ENCODE data around the gene KLHL29. TPM values are rescaled to one million over a fixed set of nuclear protein-coding genes. Genes with fewer than 3 reads are reported as not detected.

Gene KLHL29
- total and polyA plus RNA-seq, 2 donors (not counting 3 experiments of a cell fraction or from before 2014, with no cell fraction given) = 4.6 to 12.7 TPM

DNA sequence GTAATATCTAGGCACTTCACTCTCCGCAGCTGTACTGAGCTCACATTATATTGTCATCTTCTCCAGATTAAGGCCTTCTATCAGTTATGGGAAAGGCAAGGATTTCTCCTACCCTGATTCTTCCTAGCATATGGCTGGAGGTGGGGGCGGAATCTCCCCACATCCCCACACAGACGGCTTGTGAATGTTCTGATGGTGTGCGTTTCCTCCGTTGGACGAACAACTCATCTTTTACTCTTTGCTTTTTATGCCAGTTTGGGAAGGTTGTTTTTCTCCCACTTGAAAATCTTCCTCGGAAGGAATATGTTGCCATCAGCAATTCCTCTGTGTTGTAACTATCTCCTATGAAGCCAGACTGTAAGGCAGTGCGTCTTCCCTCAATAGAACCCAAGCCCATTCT lies 24.3 kb downstream of the KLHL29 start:
- no peak for FAIRE-seq
- no peaks in the 10 kb centered on the region for H3K9me3 ChIP-seq (replicated peaks; ENCODE audit: control insufficient read depth, insufficient read depth, low read length)
- no peak overlapping the region for H3K4me3 ChIP-seq (replicated peaks in 1 of 3; ENCODE audit: insufficient read depth in 1 of 3, low read depth in 1 of 3, low read length in 3 of 3)
- no peaks in the 10 kb centered on the region for H4K20me1 ChIP-seq (replicated peaks; ENCODE audit: control insufficient read depth, extremely low read depth, insufficient read depth, low read length)
- no peaks in the 10 kb centered on the region for H3K27me3 ChIP-seq (ENCODE audit: control insufficient read depth in 2 of 2, insufficient read depth in 2 of 2, low read length in 2 of 2)
- intact Hi-C loops (cut with micrococcal nuclease) (no loop called here), dilution Hi-C loops (cut with MboI; ENCODE audit: extremely low pct_ligation_motif_present, low sequenced_read_pairs) (no loop called here)
- H3K9ac ChIP-seq (replicated peaks; ENCODE audit: extremely low read depth, insufficient read depth, low read length) = no peak overlapping the region
- H2AFZ ChIP-seq (ENCODE audit: low read depth, low read length) = no peak overlapping the region
- CTCF ChIA-PET = interaction anchor here (1.0 kb wide), 1 partner anchor 16 kb away, joined by 3 read pairs; no protein-coding TSS in a partner anchor
- H3K27ac ChIP-seq (ENCODE audit: insufficient read depth, low read depth, low read length) = no peak overlapping the region
- DNase-seq (ENCODE audit: low read depth, low spot score) = no peak
- H3K9me1 ChIP-seq (replicated peaks; ENCODE audit: control insufficient read depth, extremely low read depth, insufficient read depth, low read length) = no peaks in the 10 kb centered on the region
- H3K4me1 ChIP-seq (ENCODE audit: control insufficient read depth, extremely low read depth, insufficient read depth, low read length) = peaks cover 5% of the 10 kb centered on the region
- POLR2A ChIA-PET = no interaction called here
- TF ChIP-seq POLR2A (IDR thresholded peaks at IDR 0.05; ENCODE audit: low read depth, low read length) (no peak), JUN (IDR thresholded peaks at IDR 0.05; ENCODE audit: borderline replicate concordance, insufficient read depth, insufficient read length, low read depth) (no peak), FOS (IDR thresholded peaks at IDR 0.05; ENCODE audit: borderline replicate concordance, insufficient read depth, low read length) (no peak), GATA2 (IDR thresholded peaks at IDR 0.05; ENCODE audit: insufficient read depth, insufficient read length, low read depth, low read length) (no peak), POLR2AphosphoS5 (IDR thresholded peaks at IDR 0.05; ENCODE audit: insufficient read depth, low read depth, low read length) (no peak), MYC (IDR thresholded peaks at IDR 0.05; ENCODE audit: low read depth, low read length) (no peak), EZH2 (IDR thresholded peaks at IDR 0.05; ENCODE audit: borderline replicate concordance, low read depth, low read length, severe bottlenecking) (no peak)
- TF ChIP-seq, protein P1, sequence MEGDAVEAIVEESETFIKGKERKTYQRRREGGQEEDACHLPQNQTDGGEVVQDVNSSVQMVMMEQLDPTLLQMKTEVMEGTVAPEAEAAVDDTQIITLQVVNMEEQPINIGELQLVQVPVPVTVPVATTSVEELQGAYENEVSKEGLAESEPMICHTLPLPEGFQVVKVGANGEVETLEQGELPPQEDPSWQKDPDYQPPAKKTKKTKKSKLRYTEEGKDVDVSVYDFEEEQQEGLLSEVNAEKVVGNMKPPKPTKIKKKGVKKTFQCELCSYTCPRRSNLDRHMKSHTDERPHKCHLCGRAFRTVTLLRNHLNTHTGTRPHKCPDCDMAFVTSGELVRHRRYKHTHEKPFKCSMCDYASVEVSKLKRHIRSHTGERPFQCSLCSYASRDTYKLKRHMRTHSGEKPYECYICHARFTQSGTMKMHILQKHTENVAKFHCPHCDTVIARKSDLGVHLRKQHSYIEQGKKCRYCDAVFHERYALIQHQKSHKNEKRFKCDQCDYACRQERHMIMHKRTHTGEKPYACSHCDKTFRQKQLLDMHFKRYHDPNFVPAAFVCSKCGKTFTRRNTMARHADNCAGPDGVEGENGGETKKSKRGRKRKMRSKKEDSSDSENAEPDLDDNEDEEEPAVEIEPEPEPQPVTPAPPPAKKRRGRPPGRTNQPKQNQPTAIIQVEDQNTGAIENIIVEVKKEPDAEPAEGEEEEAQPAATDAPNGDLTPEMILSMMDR (IDR thresholded peaks at IDR 0.05; ENCODE audit: extremely low read depth in 1 of 2, insufficient read depth in 1 of 2, low read depth in 1 of 2, low read length in 2 of 2) = no peak
- TF ChIP-seq, protein P2, sequence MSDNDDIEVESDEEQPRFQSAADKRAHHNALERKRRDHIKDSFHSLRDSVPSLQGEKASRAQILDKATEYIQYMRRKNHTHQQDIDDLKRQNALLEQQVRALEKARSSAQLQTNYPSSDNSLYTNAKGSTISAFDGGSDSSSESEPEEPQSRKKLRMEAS (IDR thresholded peaks at IDR 0.05; ENCODE audit: insufficient read depth, insufficient read length) = no peak
- no peaks in the 10 kb centered on the region for H3K36me3 ChIP-seq (ENCODE audit: control insufficient read depth in 2 of 2, extremely low read depth in 1 of 2, insufficient read depth in 2 of 2, low read length in 2 of 2)
- no peak overlapping the region for H3K4me2 ChIP-seq (ENCODE audit: insufficient read depth, low read length)
- BruUV-seq (replicated peaks) = no TSS peak
- no peaks in the 10 kb centered on the region for H3K79me2 ChIP-seq (ENCODE audit: control insufficient read depth, insufficient read depth, low read length)

All from endothelial cell of umbilical vein (primary cell).